Neural cell (in vitro differentiated cells): ENCODE data around the gene TNFRSF12A. TPM values are rescaled to one million over a fixed set of nuclear protein-coding genes. Genes with fewer than 3 reads are reported as not detected.
A peak's percentile ranks its signal among the peaks of the same experiment; 100 is the strongest.

Source experiments
- H2AFZ ChIP-seq: fragments of 200-600, 300-800 bp; sonication (generic), shearing (Covaris generic); 2 replicates; pipeline ENCODE4 v1.6.0; 2014; ENCODE audit warnings: low read depth, mild to moderate bottlenecking, antibody characterized with exemption, low read length, moderate library complexity
- H3F3A ChIP-seq: fragments of 200-600 bp; shearing (Covaris generic); 2 replicates; pipeline ENCODE4 v1.6.1; 2016; ENCODE audit warnings: mild to moderate bottlenecking, moderate library complexity, mixed read lengths, antibody characterized with exemption, low read length; ENCODE audit not compliant: insufficient read depth, poor library complexity, severe bottlenecking
- H3K27ac ChIP-seq: fragments of 200-600, 300-800 bp; sonication (generic), shearing (Covaris generic); 2 replicates; pipeline ENCODE4 v1.5.1; 2014; ENCODE audit warnings: mild to moderate bottlenecking, low read length, moderate library complexity
- H3K27me3 ChIP-seq: fragments of 300-800, 200-600 bp; sonication (generic), shearing (Covaris generic); 2 replicates; pipeline ENCODE4 v1.6.0; 2014; ENCODE audit warnings: mild to moderate bottlenecking, low read depth, low read length, moderate library complexity; ENCODE audit not compliant: insufficient read depth
- H3K36me3 ChIP-seq: fragments of 300-800, 200-600 bp; sonication (generic), shearing (Covaris generic); 2 replicates; pipeline ENCODE4 v1.5.1; 2014; ENCODE audit warnings: mild to moderate bottlenecking, antibody characterized with exemption, low read length, moderate library complexity; ENCODE audit not compliant: insufficient read depth
- H3K4me2 ChIP-seq: fragments of 300-800, 200-600 bp; sonication (generic), shearing (Covaris generic); 2 replicates; pipeline ENCODE4 v1.6.0; 2014; ENCODE audit warnings: mild to moderate bottlenecking, low read length
- H3K4me3 ChIP-seq: fragments of 300-800, 200-600 bp; sonication (generic), shearing (Covaris generic); 2 replicates; pipeline ENCODE4 v1.5.1; 2014; ENCODE audit warnings: mild to moderate bottlenecking, low read length, moderate library complexity
- H3K79me2 ChIP-seq: fragments of 200-600 bp; shearing (Covaris generic); replicated peaks from 2 replicates; pipeline ENCODE4 v1.6.0; 2014; ENCODE audit warnings: mild to moderate bottlenecking, low read length, moderate library complexity; ENCODE audit not compliant: insufficient read depth
- H3K9ac ChIP-seq: fragments of 300-800, 200-600 bp; sonication (generic), shearing (Covaris generic); 2 replicates; pipeline ENCODE4 v1.6.1; 2016; ENCODE audit warnings: mild to moderate bottlenecking, low read length, mixed read lengths
- H3K9me2 ChIP-seq: fragments of 200-600 bp; shearing (Covaris generic); 2 replicates; pipeline ENCODE4 v1.6.1; 2016; ENCODE audit warnings: mild to moderate bottlenecking, low read length, mixed read lengths; ENCODE audit not compliant: insufficient read depth
- H3K9me3 ChIP-seq: fragments of 200-600, 300-800 bp; sonication (generic), shearing (Covaris generic); 2 replicates; pipeline ENCODE4 v1.6.1; 2016; ENCODE audit warnings: mild to moderate bottlenecking, mixed run types, low read length, moderate library complexity, mixed read lengths
- H4K20me1 ChIP-seq: fragments of 200-600 bp; shearing (Covaris generic); 2 replicates; pipeline ENCODE4 v1.6.1; 2016; ENCODE audit warnings: mild to moderate bottlenecking, mixed run types; ENCODE audit not compliant: insufficient read depth
- EP300 ChIP-seq: fragments of 450-650 bp; conservative IDR thresholded peaks from 2 replicates; pipeline ENCODE4 v1.6.1; 2014; ENCODE audit warnings: antibody characterized with exemption, mild to moderate bottlenecking, moderate library complexity; ENCODE audit not compliant: poor library complexity, severe bottlenecking
- EZH2 ChIP-seq: fragments of 200-600, 300-800 bp; shearing (Covaris generic), sonication (generic); IDR thresholded peaks from 2 replicates; pipeline ENCODE4 v1.6.1; 2014; ENCODE audit warnings: antibody characterized with exemption, low read length, borderline replicate concordance, mild to moderate bottlenecking; ENCODE audit not compliant: insufficient read depth, poor library complexity, severe bottlenecking
- MXI1 ChIP-seq: fragments of 450-650 bp; conservative IDR thresholded peaks from 2 replicates; pipeline ENCODE4 v1.6.1; 2014; ENCODE audit warnings: antibody characterized with exemption, mild to moderate bottlenecking; ENCODE audit not compliant: poor library complexity, severe bottlenecking
- RAD21 ChIP-seq: fragments of 450-650 bp; conservative IDR thresholded peaks from 2 replicates; pipeline ENCODE4 v1.6.1; 2014; ENCODE audit warnings: antibody characterized with exemption, mild to moderate bottlenecking, moderate library complexity
- REST ChIP-seq: IDR thresholded peaks from 2 replicates; pipeline ENCODE4 v1.6.1; 2012; ENCODE audit warnings: borderline replicate concordance
- SMC3 ChIP-seq: fragments of 450-650 bp; conservative IDR thresholded peaks from 2 replicates; pipeline ENCODE4 v1.6.1; 2014; ENCODE audit warnings: antibody characterized with exemption, mild to moderate bottlenecking, moderate library complexity; ENCODE audit not compliant: poor library complexity
- TAF1 ChIP-seq: IDR thresholded peaks from 2 replicates; pipeline ENCODE4 v1.6.1; 2012; ENCODE audit warnings: low read depth
- polyA plus RNA-seq: library from polyadenylated mRNA; depleted of rRNA; stranded (reverse); fragments of >200 nt; gene quantifications from 2 replicates; pipeline ENCODE4 v1.2.3, GENCODE V29; 2014

The TNFRSF12A gene
- polyA plus RNA-seq, 1 donor from 2014 or later, result 2.3 TPM

- TF ChIP-seq REST (no peak), EZH2 (no peak)
Observed at GRCh38 chr16:3035289-3035971, 15.3 kb downstream of the TNFRSF12A start.

GRCh38 chr16:3035972-3036725 lies 16.0 kb downstream of the TNFRSF12A start:
- no peak overlapping the region for H3K4me3 ChIP-seq
- no peak overlapping the region for H3K4me2 ChIP-seq
- no peaks in the 10 kb centered on the region for H3K9me2 ChIP-seq
- no peak overlapping the region for H2AFZ ChIP-seq
- H3K36me3 ChIP-seq, result no peaks in the 10 kb centered on the region
- no peaks in the 10 kb centered on the region for H3F3A ChIP-seq
- no peak overlapping the region for H3K9ac ChIP-seq
- peaks cover 72% of the 10 kb centered on the region for H3K27me3 ChIP-seq
- H3K27ac ChIP-seq, result no peak overlapping the region
- no peaks in the 10 kb centered on the region for H3K79me2 ChIP-seq
- TF ChIP-seq TAF1 (no peak), RAD21 (no peak), REST (no peak), EP300 (no peak), EZH2 (peak; percentile 82), SMC3 (no peak), MXI1 (no peak)
- H3K9me3 ChIP-seq, result no peaks in the 10 kb centered on the region
- no peaks in the 10 kb centered on the region for H4K20me1 ChIP-seq

More at GRCh38 chr16:3035289-3035971, 15.3 kb downstream of the TNFRSF12A start:
- H3K9me2 ChIP-seq, result no peaks in the 10 kb centered on the region
- no peak overlapping the region for H3K4me2 ChIP-seq
- H3K9ac ChIP-seq, result no peak overlapping the region
- H3K27ac ChIP-seq, result no peak overlapping the region
- peaks cover 72% of the 10 kb centered on the region for H3K27me3 ChIP-seq
- no peaks in the 10 kb centered on the region for H3K79me2 ChIP-seq
- no peak overlapping the region for H2AFZ ChIP-seq
- H3F3A ChIP-seq, result no peaks in the 10 kb centered on the region
- no peaks in the 10 kb centered on the region for H4K20me1 ChIP-seq
- H3K9me3 ChIP-seq, result no peaks in the 10 kb centered on the region
- H3K36me3 ChIP-seq, result no peaks in the 10 kb centered on the region
- no peak overlapping the region for H3K4me3 ChIP-seq
